Muscle of leg (tissue), 11 donors: ENCODE results near the gene ZWILCH. TPM values are rescaled to one million over a fixed set of nuclear protein-coding genes. Genes with fewer than 3 reads are reported as not detected.

Experiments used
- DNase-seq: peaks from one replicate; pipeline ENCODE4 v3.0.0; 2013
- H3K27ac ChIP-seq: one replicate; pipeline ENCODE4 v1.5.1; 2013; ENCODE audit warnings: mild to moderate bottlenecking, low read length, control low read depth
- H3K27me3 ChIP-seq: one replicate; pipeline ENCODE4 v1.6.1; 2013; ENCODE audit warnings: low read length; ENCODE audit not compliant: control insufficient read depth, insufficient read depth
- H3K36me3 ChIP-seq: one replicate; pipeline ENCODE4 v1.6.1; 2013; ENCODE audit warnings: low read length; ENCODE audit not compliant: control insufficient read depth, insufficient read depth
- H3K4me1 ChIP-seq: one replicate; pipeline ENCODE4 v1.6.1; 2013; ENCODE audit warnings: low read length; ENCODE audit not compliant: control insufficient read depth, insufficient read depth
- H3K4me3 ChIP-seq: one replicate; pipeline ENCODE4 v1.5.1; 2013; ENCODE audit warnings: low read length, control low read depth
- H3K9me3 ChIP-seq: replicated peaks from 2 replicates; pipeline ENCODE4 v1.6.1; 2013; ENCODE audit warnings: low read depth, low read length; ENCODE audit not compliant: control insufficient read depth
- WGBS: methylation state at CpG from one replicate; pipeline ENCODE4 v1.1.5; 2013; ENCODE audit warnings: missing lambda C conversion rate; ENCODE audit not compliant: insufficient coverage; 5-methylcytosine and 5-hydroxymethylcytosine counted together
- polyA plus RNA-seq, 8 donors: library from polyadenylated mRNA; unstranded; fragments of 120-200 nt; gene quantifications; one replicate each; pipeline versions ENCODE4 v1.2.1 to v1.2.3, GENCODE V29; 2013; ENCODE audit warnings: inconsistent platforms in 1 of 8, low replicate concordance in 1 of 8; ENCODE audit not compliant: insufficient read length in 8 of 8, insufficient read depth in 1 of 8
- total RNA-seq: library from RNA; stranded (reverse); fragments of 120-200 nt; gene quantifications from one replicate; pipeline ENCODE4 v1.2.4, GENCODE V29; 2013

The ZWILCH gene
- total and polyA plus RNA-seq, 9 donors, result 12.4 to 20.9 (median 16.2) TPM

DNA sequence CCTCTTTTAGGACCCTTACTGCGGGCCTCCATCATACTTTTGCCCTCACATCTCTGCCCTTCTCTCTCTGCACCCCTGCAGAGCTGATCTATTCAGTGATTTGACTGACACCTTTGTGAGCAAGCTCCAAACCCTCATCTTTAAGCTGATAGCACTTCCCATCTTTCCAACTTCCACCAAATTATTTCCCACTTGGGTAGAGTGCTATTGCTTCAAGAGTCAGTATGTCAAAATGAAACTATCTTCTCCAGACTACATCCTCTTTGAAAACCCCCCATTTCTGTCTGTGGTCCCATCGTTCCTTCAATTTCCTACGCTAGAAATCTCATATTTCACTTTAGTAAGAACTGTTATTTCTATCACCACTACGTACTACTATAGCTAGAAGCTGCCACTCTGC is 19.7 kb downstream of the ZWILCH start:
- Histone ChIP-seq H3K4me3 (no peak overlapping the region), H3K9me3 (no peaks in the 10 kb centered on the region), H3K4me1 (no peaks in the 10 kb centered on the region), H3K27me3 (no peaks in the 10 kb centered on the region), H3K27ac (no peak overlapping the region), H3K36me3 (peaks cover 18% of the 10 kb centered on the region)
- WGBS, result 75% methylated on average over 3 of the region's 4 CpGs
- no peak for DNase-seq

DNA sequence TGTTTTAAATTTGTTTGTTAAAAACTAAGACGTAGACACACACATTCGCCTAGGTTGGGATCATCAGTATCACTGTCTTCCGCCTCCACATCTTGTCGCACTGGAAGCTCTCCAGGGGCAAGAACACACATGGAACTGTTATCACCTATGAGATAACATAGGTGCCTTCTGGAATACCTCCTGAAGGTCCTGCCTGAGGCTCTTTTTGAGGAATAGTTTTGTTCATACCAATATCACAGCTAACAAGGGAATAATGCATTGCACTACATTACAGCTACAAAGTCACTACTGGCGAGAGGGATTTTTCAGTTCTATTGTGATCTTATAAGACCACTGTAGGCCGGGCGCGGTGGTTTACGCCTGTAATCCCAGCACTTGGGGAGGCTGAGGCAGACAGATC is 29.9 kb downstream of the ZWILCH start:
- no peak for DNase-seq
- no peak overlapping the region for H3K4me3 ChIP-seq
- no peaks in the 10 kb centered on the region for H3K9me3 ChIP-seq
- no peaks in the 10 kb centered on the region for H3K4me1 ChIP-seq
- H3K36me3 ChIP-seq, result peaks cover 16% of the 10 kb centered on the region
- no peaks in the 10 kb centered on the region for H3K27me3 ChIP-seq
- WGBS, result 92% methylated on average over 6 of the region's 9 CpGs
- no peak overlapping the region for H3K27ac ChIP-seq

DNA sequence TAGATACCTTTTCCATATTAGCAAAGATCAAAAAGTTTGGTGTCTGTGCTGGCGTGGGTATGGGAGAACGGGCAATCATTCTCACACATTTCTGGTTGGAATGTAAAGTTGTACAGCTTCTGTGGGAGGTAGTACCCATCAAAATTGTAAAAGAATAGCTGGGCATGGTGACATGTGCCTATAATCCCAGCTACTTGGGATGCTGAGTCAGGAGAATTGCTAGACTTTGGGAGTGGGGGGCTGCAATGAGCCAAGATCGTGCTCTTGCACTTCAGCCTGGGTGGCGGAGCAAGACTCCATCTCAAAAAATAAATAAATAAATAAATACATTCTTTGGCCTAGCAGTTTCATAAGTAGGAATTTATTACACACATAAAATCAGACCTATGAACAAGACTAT is 37.8 kb downstream of the ZWILCH start:
- H3K27ac ChIP-seq, result no peak overlapping the region
- no peaks in the 10 kb centered on the region for H3K9me3 ChIP-seq
- H3K4me1 ChIP-seq, result no peaks in the 10 kb centered on the region
- no peak for DNase-seq
- no peaks in the 10 kb centered on the region for H3K27me3 ChIP-seq
- no peak overlapping the region for H3K4me3 ChIP-seq
- WGBS, result no CpG with 5 or more reads among the region's 4 CpGs
- peaks cover 11% of the 10 kb centered on the region for H3K36me3 ChIP-seq

DNA sequence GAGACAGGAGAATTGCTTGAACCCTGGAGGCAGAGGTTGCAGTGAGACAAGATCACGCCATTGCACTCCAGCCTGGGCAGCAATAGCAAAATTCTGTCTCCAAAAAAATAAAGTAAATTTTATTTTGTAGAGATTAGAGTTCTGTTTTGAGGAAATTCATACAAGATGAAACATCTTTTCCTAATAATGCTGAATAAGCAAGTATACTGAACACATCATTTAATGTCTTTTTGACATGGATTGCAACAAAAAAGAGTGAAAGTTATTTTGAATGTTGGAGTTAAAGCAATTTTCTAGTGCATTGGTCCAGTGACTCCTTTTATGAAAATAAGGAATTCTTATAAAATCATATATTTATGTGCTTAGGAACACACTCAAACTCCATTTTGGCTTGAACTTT is 40.1 kb downstream of the ZWILCH start:
- Histone ChIP-seq H3K4me1 (no peaks in the 10 kb centered on the region), H3K27me3 (no peaks in the 10 kb centered on the region), H3K9me3 (no peaks in the 10 kb centered on the region), H3K4me3 (no peak overlapping the region), H3K27ac (no peak overlapping the region), H3K36me3 (peaks cover 2% of the 10 kb centered on the region)
- DNase-seq, result no peak
- no CpG with 5 or more reads among the region's 1 CpG for WGBS

GRCh38 chr15:66555685-66556084 is 50.6 kb downstream of the ZWILCH start:
- H3K4me1 ChIP-seq, result no peaks in the 10 kb centered on the region
- no peak for DNase-seq
- H3K27me3 ChIP-seq, result no peaks in the 10 kb centered on the region
- no peak overlapping the region for H3K4me3 ChIP-seq
- no peak overlapping the region for H3K27ac ChIP-seq
- no peaks in the 10 kb centered on the region for H3K9me3 ChIP-seq
- H3K36me3 ChIP-seq, result no peaks in the 10 kb centered on the region

- Histone ChIP-seq H3K4me1 (no peaks in the 10 kb centered on the region), H3K36me3 (no peaks in the 10 kb centered on the region), H3K27ac (no peak overlapping the region), H3K4me3 (no peak overlapping the region), H3K9me3 (no peaks in the 10 kb centered on the region), H3K27me3 (no peaks in the 10 kb centered on the region)
- DNase-seq, result no peak
- WGBS, result 90% methylated on average over 2 of the region's 6 CpGs
These were observed 53.1 kb downstream of the ZWILCH start for GRCh38 chr15:66558271-66558670.

DNA sequence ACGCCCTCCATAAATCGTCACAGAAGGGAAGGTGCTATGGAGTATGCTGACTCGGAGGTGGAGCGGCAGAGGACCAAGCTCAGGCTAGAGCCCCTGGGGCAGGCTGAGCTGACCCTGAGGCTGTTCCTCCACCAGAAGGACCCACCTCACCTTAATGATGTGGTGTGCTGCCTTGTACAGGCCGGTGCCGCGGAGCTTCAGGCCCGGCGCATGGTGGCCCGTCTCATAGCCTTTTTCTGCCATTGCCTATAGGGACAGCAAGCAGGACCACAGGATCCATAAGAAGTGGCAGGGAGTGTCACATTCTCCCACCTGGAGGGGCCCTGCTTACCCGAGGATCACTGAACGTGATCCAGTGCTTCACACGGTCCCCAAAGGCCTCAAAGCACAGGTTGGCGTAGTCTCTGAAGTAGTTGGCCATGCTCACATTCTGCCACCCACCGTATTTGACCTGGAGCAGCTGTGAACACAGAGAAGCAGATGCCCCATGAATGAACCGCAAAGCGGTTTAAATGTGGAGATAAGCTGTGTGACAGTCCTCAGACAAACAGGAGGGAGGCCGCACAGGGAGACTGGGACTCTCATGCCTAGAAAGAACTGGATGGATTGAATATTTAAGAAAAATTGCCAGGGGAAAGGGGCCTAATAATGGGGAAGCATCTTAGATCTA is 55.9 kb downstream of the ZWILCH start:
- 83% methylated on average over 12 of the region's 18 CpGs for WGBS
- DNase-seq, result no peak
- no peaks in the 10 kb centered on the region for H3K27me3 ChIP-seq
- no peak overlapping the region for H3K4me3 ChIP-seq
- H3K9me3 ChIP-seq, result no peaks in the 10 kb centered on the region
- H3K27ac ChIP-seq, result no peak overlapping the region
- no peaks in the 10 kb centered on the region for H3K36me3 ChIP-seq
- H3K4me1 ChIP-seq, result peaks cover 7% of the 10 kb centered on the region

- H3K4me3 ChIP-seq, result no peak overlapping the region
- 86% methylated on average over 2 of the region's 4 CpGs for WGBS
- no peak overlapping the region for H3K27ac ChIP-seq
- no peaks in the 10 kb centered on the region for H3K9me3 ChIP-seq
- no peak for DNase-seq
- H3K27me3 ChIP-seq, result no peaks in the 10 kb centered on the region
- no peaks in the 10 kb centered on the region for H3K36me3 ChIP-seq
- peaks cover 10% of the 10 kb centered on the region for H3K4me1 ChIP-seq
These were observed 58.0 kb downstream of the ZWILCH start for GRCh38 chr15:66563126-66563525.

DNA sequence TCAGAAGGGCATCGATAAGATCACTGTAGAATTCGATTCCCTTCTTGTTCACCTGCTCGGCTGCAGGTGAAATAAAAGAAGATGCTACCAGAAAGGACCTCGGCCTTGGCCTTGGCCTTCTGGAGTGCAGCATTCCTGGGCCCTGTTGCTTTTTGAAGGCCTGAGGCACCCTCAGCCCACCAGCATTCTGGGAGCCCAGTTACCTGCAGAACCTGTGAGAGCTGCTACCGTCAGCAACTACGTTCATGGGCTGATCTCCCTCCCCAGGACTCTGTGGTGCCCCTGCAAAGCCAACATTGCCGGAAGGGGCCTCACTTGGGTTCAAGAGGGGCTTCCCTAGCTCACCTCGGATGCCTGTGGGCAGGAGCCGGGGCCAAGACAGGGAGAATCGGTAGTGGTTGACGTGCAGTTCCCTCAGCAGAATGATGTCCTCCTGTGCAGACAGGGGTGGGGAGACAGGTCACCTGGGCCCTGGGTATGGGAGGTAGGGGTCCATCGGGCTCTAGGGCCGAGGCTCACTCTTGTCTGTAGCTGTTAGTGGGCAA is 58.5 kb downstream of the ZWILCH start:
- no peaks in the 10 kb centered on the region for H3K36me3 ChIP-seq
- no peaks in the 10 kb centered on the region for H3K27me3 ChIP-seq
- no peak overlapping the region for H3K4me3 ChIP-seq
- DNase-seq, result no peak
- WGBS, result 87% methylated on average over 9 of the region's 13 CpGs
- H3K9me3 ChIP-seq, result no peaks in the 10 kb centered on the region
- H3K27ac ChIP-seq, result no peak overlapping the region
- peaks cover 10% of the 10 kb centered on the region for H3K4me1 ChIP-seq

- no peak overlapping the region for H3K4me3 ChIP-seq
- 79% methylated on average over 13 of the region's 18 CpGs for WGBS
- H3K27me3 ChIP-seq, result no peaks in the 10 kb centered on the region
- no peak overlapping the region for H3K27ac ChIP-seq
- no peaks in the 10 kb centered on the region for H3K9me3 ChIP-seq
- H3K4me1 ChIP-seq, result peaks cover 10% of the 10 kb centered on the region
- no peaks in the 10 kb centered on the region for H3K36me3 ChIP-seq
- no peak for DNase-seq
These were observed 59.3 kb downstream of the ZWILCH start for GRCh38 chr15:66564136-66565041.
